ENCODE data around the gene C2CD4C.
"Not testable (repeated sequence)": the region's sequence is repeated elsewhere in the genome, so short reads cannot be mapped to it uniquely, and the experiment has no call there.

Gene C2CD4C

DNA sequence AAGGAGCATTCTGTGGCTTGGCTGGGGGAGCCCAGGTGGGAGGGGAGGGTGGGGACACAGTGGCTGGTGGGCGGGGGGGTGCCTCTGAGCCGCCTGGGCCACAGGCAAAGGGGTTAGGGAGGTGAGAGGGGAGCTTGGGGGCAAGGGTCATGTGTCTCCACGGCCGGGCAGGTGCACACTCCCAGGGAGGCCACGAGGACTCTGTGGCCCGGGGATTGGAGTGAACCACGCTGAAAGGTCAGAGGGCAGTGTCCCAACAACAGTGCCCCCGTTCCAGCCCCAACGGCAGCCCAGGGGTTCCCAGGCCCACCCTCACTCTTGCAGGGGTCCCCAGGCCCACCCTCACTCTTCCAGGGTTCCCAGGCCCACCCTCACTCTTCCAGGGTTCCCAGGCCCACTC is 9.6 kb downstream of the C2CD4C start:
- no peak overlapping the region for H3K27ac ChIP-seq
- TF ChIP-seq, protein P1, sequence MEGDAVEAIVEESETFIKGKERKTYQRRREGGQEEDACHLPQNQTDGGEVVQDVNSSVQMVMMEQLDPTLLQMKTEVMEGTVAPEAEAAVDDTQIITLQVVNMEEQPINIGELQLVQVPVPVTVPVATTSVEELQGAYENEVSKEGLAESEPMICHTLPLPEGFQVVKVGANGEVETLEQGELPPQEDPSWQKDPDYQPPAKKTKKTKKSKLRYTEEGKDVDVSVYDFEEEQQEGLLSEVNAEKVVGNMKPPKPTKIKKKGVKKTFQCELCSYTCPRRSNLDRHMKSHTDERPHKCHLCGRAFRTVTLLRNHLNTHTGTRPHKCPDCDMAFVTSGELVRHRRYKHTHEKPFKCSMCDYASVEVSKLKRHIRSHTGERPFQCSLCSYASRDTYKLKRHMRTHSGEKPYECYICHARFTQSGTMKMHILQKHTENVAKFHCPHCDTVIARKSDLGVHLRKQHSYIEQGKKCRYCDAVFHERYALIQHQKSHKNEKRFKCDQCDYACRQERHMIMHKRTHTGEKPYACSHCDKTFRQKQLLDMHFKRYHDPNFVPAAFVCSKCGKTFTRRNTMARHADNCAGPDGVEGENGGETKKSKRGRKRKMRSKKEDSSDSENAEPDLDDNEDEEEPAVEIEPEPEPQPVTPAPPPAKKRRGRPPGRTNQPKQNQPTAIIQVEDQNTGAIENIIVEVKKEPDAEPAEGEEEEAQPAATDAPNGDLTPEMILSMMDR (IDR thresholded peaks at IDR 0.05), result no peak
- no peak for TF ChIP-seq ZFX (IDR thresholded peaks at IDR 0.05; ENCODE audit: borderline replicate concordance)

DNA sequence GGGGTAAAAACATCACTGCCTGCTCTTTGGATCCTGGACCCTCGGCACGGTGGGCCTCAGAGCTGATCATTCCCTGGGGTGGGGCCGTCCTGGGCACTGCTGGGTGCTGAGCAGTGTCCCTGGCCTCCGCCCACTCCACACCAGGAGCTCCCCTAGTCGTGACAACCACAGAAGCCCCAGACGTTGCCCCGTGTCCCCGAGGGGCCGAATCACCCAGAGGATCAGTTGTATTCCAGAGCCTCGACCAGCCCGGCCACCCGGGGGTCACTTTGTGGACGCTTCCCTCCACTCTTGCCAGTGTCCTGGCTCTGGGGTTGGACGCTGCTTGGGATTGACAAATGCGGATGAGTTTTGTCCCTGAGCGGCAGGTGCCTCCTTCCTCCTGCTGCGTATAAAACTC is 10.2 kb downstream of the C2CD4C start:
- TF ChIP-seq, protein P1 (IDR thresholded peaks at IDR 0.05), result no peak
- no peak for TF ChIP-seq ZFX (IDR thresholded peaks at IDR 0.05; ENCODE audit: borderline replicate concordance)
- no peak overlapping the region for H3K27ac ChIP-seq

DNA sequence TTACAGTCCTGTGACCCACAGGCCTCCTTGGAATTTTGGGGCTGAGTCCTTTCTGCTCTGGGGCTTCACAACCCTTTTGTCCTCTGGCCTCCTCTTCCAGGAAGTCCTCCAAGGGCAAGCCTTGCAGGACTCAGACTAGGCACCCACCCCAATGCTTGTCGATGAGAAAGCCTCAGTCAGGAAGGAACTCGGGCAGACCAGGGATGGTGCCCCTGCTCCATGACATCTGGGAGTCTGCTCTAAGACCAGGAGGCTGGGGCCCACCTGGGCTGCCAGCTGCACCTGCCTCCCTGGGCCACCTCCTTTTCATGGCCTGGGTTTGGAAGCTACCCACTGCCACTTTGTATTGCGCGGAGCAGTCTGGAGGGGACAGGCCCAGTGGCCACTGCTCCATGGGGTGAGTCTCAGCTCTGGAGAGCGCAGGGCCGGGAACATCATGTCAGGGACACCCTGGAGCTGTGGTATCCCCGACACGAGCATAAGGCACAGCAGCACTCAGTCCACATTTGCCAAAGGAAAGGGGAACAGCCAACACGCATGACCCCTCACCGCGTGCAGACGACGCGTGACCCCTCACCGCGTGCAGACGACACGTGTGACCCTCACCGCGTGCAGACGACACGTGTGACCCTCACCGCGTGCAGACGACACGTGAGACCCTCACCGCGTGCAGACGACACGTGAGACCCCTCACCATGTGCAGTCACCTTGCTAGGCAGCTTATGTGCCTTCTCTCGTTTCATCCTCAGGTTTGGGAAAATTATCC is 10.8 kb downstream of the C2CD4C start:
- TF ChIP-seq, protein P1 (IDR thresholded peaks at IDR 0.05), result no peak
- no peak for TF ChIP-seq ZFX (IDR thresholded peaks at IDR 0.05; ENCODE audit: borderline replicate concordance)
- H3K27ac ChIP-seq, result no peak overlapping the region

DNA sequence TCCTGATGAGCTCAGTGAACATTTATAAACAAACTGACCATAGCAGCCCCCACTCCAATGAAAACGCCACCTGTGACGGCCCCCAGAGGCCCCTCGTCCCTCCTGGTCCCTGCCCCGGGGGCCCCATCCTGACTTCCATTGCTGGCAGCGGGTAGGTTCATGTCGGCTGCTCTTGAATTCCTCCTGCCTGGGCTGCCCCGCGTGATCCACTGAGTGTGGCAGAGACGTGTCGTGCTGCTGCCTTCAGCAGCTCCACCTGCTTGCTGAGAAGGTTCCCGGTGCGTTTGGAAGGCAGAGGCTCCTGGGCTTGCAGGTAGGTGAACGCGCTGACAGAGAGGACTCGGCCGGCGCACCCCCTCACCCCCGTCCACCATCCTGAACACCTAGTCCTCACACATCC is 11.6 kb downstream of the C2CD4C start:
- TF ChIP-seq, protein P1 (IDR thresholded peaks at IDR 0.05), result no peak
- TF ChIP-seq ZFX (IDR thresholded peaks at IDR 0.05; ENCODE audit: borderline replicate concordance), result no peak
- H3K27ac ChIP-seq, result no peak overlapping the region

DNA sequence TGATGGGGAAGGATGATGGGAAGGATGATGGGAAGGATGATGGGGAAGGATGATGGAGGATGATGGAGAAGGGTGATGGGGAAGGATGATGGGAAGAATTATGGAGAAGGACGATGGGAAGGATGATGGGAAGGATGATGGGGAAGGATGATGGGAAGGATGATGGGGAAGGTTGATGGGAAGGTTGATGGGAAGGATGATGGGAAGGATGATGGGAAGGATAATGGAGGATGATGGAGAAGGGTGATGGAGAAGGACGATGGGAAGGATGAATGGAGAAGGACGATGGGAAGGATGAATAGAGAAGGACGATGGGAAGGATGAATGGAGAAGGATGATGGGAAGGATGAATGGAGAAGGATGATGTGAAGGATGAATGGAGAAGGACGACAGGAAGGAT is 13.5 kb downstream of the C2CD4C start:
- H3K27ac ChIP-seq, result no peak overlapping the region
- TF ChIP-seq ZFX (IDR thresholded peaks at IDR 0.05; ENCODE audit: borderline replicate concordance), result no peak
- TF ChIP-seq, protein P1 (IDR thresholded peaks at IDR 0.05), result no peak

DNA sequence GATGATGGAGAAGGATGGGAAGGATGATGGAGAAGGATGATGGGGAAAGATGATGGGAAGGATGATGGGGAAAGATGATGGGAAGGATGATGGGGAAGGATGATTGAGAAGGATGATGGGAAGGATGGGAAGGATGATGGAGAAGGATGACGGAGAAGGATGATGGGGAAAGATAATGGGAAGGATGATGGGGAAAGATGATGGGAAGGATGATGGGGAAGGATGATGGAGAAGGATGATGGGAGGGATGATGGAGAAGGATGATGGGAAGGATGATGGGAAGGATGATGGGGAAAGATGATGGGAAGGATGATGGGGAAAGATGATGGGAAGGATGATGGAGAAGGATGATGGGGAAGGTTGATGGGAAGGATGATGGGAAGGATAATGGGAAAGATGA is 14.1 kb downstream of the C2CD4C start:
- not testable (repeated sequence) for H3K27ac ChIP-seq

DNA sequence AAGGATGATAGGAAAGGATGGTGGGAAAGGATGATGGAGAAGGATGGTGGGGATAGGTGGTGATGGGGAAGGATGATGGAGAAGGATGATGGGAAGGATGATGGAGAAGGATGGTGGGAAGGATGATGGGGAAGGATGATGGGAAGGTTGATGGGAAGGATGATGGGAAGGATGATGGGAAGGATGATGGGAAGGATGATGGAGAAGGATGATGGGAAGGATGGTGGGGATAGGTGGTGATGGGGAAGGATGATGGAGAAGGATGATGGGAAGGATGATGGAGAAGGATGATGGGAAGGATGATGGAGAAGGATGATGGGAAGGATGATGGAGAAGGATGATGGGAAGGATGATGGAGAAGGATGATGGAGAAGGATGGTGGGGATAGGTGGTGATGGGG is 15.4 kb downstream of the C2CD4C start:
- not testable (repeated sequence) for H3K27ac ChIP-seq

DNA sequence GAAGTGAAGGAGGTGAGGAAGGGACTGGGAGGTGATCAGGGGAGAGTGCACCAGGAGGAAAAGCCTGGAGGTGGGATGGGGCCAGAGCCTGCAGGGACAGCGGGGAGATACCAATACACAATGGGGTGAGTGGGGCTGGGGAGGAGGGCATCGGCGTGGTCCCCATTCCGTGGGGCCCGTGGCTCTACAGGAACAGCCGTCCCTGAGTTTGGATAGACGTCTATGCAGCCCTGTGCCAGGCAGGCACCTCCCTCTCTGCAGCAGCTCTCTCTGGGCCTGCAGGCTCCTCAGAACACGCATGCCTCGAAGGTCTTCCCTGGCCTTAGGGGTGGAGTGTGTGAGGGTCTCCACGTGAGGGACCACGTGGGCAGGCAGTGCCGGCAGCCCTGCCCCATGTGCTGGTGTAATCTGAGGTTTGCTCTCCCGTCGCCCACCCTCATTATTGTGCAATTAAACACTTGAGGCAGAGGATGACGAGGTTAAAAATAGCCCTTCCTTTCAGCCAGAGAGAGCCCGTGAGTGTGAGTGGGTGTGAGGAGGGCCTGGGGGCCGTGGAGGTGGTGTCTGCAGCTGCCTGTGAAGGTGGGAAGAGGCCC is 16.5 kb downstream of the C2CD4C start:
- H3K27ac ChIP-seq, result no peak overlapping the region
- TF ChIP-seq, protein P1 (IDR thresholded peaks at IDR 0.05), result no peak
- no peak for TF ChIP-seq ZFX (IDR thresholded peaks at IDR 0.05; ENCODE audit: borderline replicate concordance)
